Astrocyte (in vitro differentiated cells and primary cell): ENCODE results near the gene CGREF1.

ENCODE experiments used
- CTCF ChIP-seq: IDR thresholded peaks from 2 replicates; pipeline ENCODE4 v1.5.1; 2011; ENCODE audit warnings: low read depth, mild to moderate bottlenecking, inconsistent platforms, low read length, moderate library complexity; ENCODE audit not compliant: insufficient read depth
- EZH2 ChIP-seq: IDR thresholded peaks from 2 replicates; pipeline ENCODE4 v1.6.1; 2012; ENCODE audit warnings: mild to moderate bottlenecking, low read length, inconsistent platforms; ENCODE audit not compliant: insufficient read depth

GRCh38 chr2:27073782-27074181 is 45.1 kb downstream of the CGREF1 start:
- TF ChIP-seq CTCF (no peak), EZH2 (no peak)
